ENCODE results near the gene DTX4.

DNA sequence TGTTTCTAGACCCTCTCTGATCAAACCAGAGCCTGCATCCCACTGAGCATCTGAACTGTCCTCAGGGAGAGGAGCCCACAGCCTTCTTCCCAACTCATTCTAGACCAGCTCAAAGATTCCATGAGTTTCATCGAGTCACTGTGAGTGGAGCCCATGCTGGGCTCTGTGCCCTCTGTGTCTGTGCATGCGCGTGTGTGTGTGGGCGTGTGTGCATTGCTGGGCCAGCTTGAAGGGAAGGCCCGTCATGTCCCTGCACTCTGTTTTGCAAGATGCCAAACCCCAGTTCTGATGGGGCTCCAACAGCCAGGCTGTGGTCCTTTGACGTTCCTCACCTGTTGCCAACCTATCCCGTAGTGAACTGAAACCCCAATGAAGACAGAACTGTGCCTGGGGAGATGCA lies 33.7 kb downstream of the DTX4 start:
- TF ChIP-seq, protein P1, sequence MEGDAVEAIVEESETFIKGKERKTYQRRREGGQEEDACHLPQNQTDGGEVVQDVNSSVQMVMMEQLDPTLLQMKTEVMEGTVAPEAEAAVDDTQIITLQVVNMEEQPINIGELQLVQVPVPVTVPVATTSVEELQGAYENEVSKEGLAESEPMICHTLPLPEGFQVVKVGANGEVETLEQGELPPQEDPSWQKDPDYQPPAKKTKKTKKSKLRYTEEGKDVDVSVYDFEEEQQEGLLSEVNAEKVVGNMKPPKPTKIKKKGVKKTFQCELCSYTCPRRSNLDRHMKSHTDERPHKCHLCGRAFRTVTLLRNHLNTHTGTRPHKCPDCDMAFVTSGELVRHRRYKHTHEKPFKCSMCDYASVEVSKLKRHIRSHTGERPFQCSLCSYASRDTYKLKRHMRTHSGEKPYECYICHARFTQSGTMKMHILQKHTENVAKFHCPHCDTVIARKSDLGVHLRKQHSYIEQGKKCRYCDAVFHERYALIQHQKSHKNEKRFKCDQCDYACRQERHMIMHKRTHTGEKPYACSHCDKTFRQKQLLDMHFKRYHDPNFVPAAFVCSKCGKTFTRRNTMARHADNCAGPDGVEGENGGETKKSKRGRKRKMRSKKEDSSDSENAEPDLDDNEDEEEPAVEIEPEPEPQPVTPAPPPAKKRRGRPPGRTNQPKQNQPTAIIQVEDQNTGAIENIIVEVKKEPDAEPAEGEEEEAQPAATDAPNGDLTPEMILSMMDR (conservative IDR thresholded peaks at IDR 0.05; ENCODE audit: low read depth, low read length) = no peak
- TF ChIP-seq EZH2 (IDR thresholded peaks at IDR 0.05; ENCODE audit: borderline replicate concordance, low read depth, low read length, poor library complexity, severe bottlenecking) = no peak
